ENCODE results near the gene MYO16.

GRCh38 chr13:109088624-109088917 lies 459.2 kb downstream of the MYO16 start:
- TF ChIP-seq CTCF (IDR thresholded peaks at IDR 0.05; ENCODE audit: insufficient read depth, low read length, poor library complexity, severe bottlenecking) (no peak), EZH2phosphoT487 (conservative IDR thresholded peaks at IDR 0.05; ENCODE audit: low read length) (no peak)
